Vagina (tissue), 2 donors: ENCODE data around the gene PTPRM. TPM values are rescaled to one million over a fixed set of nuclear protein-coding genes. Genes with fewer than 3 reads are reported as not detected.

Experiments
- DNase-seq, 2 donors: peaks; one replicate each; pipeline ENCODE4 v3.0.0-alpha.2; 2017; ENCODE audit errors: extremely low spot score in 2 of 2
- H3K27ac ChIP-seq: fragments of 200-600 bp; sonication (generic); one replicate; pipeline ENCODE4 v1.5.1; 2019
- H3K27me3 ChIP-seq: fragments of 200-600 bp; sonication (generic); one replicate; pipeline ENCODE4 v1.5.1; 2019
- H3K36me3 ChIP-seq, 2 donors: fragments of 200-600 bp; sonication (generic); one replicate each; pipeline ENCODE4 v1.5.1; 2017 to 2019
- H3K4me1 ChIP-seq: fragments of 200-600 bp; sonication (generic); one replicate; pipeline ENCODE4 v1.5.1; 2019
- H3K4me3 ChIP-seq, 2 donors: fragments of 200-600 bp; sonication (generic); 1 replicate in 1 of 2; 2 replicates in 1 of 2; pipeline ENCODE4 v1.5.1; 2016 to 2019
- H3K9me3 ChIP-seq: fragments of 200-600 bp; sonication (generic); one replicate; pipeline ENCODE4 v1.5.1; 2019
- POLR2A ChIP-seq, 2 donors: fragments of 450-650 bp; IDR thresholded peaks; one replicate each; pipeline ENCODE4 v1.6.1; 2017; ENCODE audit warnings: antibody characterized with exemption in 2 of 2, mild to moderate bottlenecking in 2 of 2, moderate library complexity in 2 of 2
- POLR2AphosphoS5 ChIP-seq, 2 donors: sonication (generic); formaldehyde crosslinking; IDR thresholded peaks; one replicate each; pipeline ENCODE4 v1.9.0; 2017; ENCODE audit warnings: antibody characterized with exemption in 2 of 2, mild to moderate bottlenecking in 2 of 2, low read depth in 1 of 2; ENCODE audit not compliant: insufficient read depth in 1 of 2
- intact Hi-C: fragments of 100-400 bp; cut with DNase I; formaldehyde crosslinking; loops from one replicate; pipeline ENCODE4 v1.15.1; 2023
- total RNA-seq: library from RNA; depleted of rRNA; stranded (reverse); fragments of >200 nt; gene quantifications from one replicate; pipeline ENCODE4 v1.2.3, GENCODE V29; 2016
- TF ChIP-seq, protein P1 (sequence below), 3 experiments: fragments of 450-650 bp in 2 of 3; fragments of 200-600 bp in 1 of 3; sonication (generic) in 1 of 3; IDR thresholded peaks; one replicate each; pipeline ENCODE4 v1.5.1; 2017 to 2019; ENCODE audit warnings: antibody characterized with exemption in 3 of 3, mild to moderate bottlenecking in 2 of 3, moderate library complexity in 2 of 3

PTPRM gene
- total RNA-seq, 1 donor from 2014 or later = 60.2 TPM

GRCh38 chr18:7889515-7889914 is 322.4 kb downstream of the PTPRM start:
- Histone ChIP-seq H3K27ac (no peak overlapping the region), H3K27me3 (no peaks in the 10 kb centered on the region), H3K9me3 (no peaks in the 10 kb centered on the region), H3K36me3 (no peaks in the 10 kb centered on the region), H3K4me3 (no peak overlapping the region), H3K4me1 (no peaks in the 10 kb centered on the region)
- no peak for DNase-seq
- intact Hi-C loops = no loop called here
- no peak for TF ChIP-seq POLR2A (IDR thresholded peaks at IDR 0.05)

- no peak for DNase-seq
- intact Hi-C loops = no loop called here
- TF ChIP-seq, protein P1, sequence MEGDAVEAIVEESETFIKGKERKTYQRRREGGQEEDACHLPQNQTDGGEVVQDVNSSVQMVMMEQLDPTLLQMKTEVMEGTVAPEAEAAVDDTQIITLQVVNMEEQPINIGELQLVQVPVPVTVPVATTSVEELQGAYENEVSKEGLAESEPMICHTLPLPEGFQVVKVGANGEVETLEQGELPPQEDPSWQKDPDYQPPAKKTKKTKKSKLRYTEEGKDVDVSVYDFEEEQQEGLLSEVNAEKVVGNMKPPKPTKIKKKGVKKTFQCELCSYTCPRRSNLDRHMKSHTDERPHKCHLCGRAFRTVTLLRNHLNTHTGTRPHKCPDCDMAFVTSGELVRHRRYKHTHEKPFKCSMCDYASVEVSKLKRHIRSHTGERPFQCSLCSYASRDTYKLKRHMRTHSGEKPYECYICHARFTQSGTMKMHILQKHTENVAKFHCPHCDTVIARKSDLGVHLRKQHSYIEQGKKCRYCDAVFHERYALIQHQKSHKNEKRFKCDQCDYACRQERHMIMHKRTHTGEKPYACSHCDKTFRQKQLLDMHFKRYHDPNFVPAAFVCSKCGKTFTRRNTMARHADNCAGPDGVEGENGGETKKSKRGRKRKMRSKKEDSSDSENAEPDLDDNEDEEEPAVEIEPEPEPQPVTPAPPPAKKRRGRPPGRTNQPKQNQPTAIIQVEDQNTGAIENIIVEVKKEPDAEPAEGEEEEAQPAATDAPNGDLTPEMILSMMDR (IDR thresholded peaks at IDR 0.05) = no peak
- TF ChIP-seq POLR2AphosphoS5 (IDR thresholded peaks at IDR 0.05; ENCODE audit: insufficient read depth in 1 of 2, low read depth in 1 of 2) (no peak), POLR2A (IDR thresholded peaks at IDR 0.05) (no peak)
- Histone ChIP-seq H3K4me1 (no peaks in the 10 kb centered on the region), H3K4me3 (no peak overlapping the region), H3K27me3 (no peaks in the 10 kb centered on the region), H3K9me3 (no peaks in the 10 kb centered on the region), H3K27ac (no peak overlapping the region), H3K36me3 (no peaks in the 10 kb centered on the region)
Measured at GRCh38 chr18:7890075-7890474, 323.0 kb downstream of the PTPRM start.

- Histone ChIP-seq H3K9me3 (no peaks in the 10 kb centered on the region), H3K36me3 (no peaks in the 10 kb centered on the region), H3K4me1 (no peaks in the 10 kb centered on the region), H3K27me3 (no peaks in the 10 kb centered on the region), H3K4me3 (no peak overlapping the region), H3K27ac (no peak overlapping the region)
- TF ChIP-seq, protein P1 (IDR thresholded peaks at IDR 0.05) = no peak
- no peak for TF ChIP-seq POLR2AphosphoS5 (IDR thresholded peaks at IDR 0.05; ENCODE audit: insufficient read depth in 1 of 2, low read depth in 1 of 2)
- no peak for TF ChIP-seq POLR2A (IDR thresholded peaks at IDR 0.05)
- intact Hi-C loops = no loop called here
- no peak for DNase-seq
Measured at GRCh38 chr18:7892556-7892955, 325.4 kb downstream of the PTPRM start.

GRCh38 chr18:7894592-7894991 is 327.5 kb downstream of the PTPRM start:
- intact Hi-C loops = no loop called here
- Histone ChIP-seq H3K36me3 (no peaks in the 10 kb centered on the region), H3K4me1 (no peaks in the 10 kb centered on the region), H3K27ac (no peak overlapping the region), H3K4me3 (no peak overlapping the region), H3K9me3 (no peaks in the 10 kb centered on the region), H3K27me3 (no peaks in the 10 kb centered on the region)
- no peak for DNase-seq
- no peak for TF ChIP-seq POLR2A (IDR thresholded peaks at IDR 0.05)
- TF ChIP-seq, protein P1 (IDR thresholded peaks at IDR 0.05) = no peak
- no peak for TF ChIP-seq POLR2AphosphoS5 (IDR thresholded peaks at IDR 0.05; ENCODE audit: insufficient read depth in 1 of 2, low read depth in 1 of 2)

GRCh38 chr18:7895346-7895745 is 328.2 kb downstream of the PTPRM start:
- H3K4me3 ChIP-seq = no peak overlapping the region
- H3K36me3 ChIP-seq = no peaks in the 10 kb centered on the region
- no peak for DNase-seq
- intact Hi-C loops = no loop called here
- no peaks in the 10 kb centered on the region for H3K9me3 ChIP-seq
- H3K27ac ChIP-seq = no peak overlapping the region
- H3K27me3 ChIP-seq = no peaks in the 10 kb centered on the region
- H3K4me1 ChIP-seq = no peaks in the 10 kb centered on the region
- TF ChIP-seq, protein P1 (IDR thresholded peaks at IDR 0.05) = no peak
- TF ChIP-seq POLR2A (IDR thresholded peaks at IDR 0.05) (no peak), POLR2AphosphoS5 (IDR thresholded peaks at IDR 0.05; ENCODE audit: insufficient read depth in 1 of 2, low read depth in 1 of 2) (no peak)

DNA sequence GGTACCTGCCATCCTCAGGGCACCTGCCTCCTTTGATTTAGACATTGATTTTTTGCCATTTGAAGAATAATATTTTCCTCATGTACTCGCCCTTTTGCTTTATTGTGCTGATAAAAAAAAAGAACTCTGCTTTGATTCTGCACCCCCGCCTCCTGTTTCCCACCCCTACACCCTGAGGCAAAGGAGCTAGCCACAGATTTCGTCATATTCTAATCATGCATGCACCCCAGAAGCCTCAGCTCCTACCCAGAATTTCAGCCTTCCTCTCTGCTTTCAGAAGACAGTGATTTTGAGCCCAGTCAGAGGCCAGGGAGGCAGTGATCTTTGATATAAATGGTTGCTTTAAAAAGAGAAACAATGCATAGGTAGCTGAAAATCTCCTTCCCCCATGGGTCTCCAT is 329.0 kb downstream of the PTPRM start:
- Histone ChIP-seq H3K4me3 (no peak overlapping the region), H3K27ac (no peak overlapping the region), H3K36me3 (no peaks in the 10 kb centered on the region), H3K9me3 (no peaks in the 10 kb centered on the region), H3K27me3 (no peaks in the 10 kb centered on the region), H3K4me1 (no peaks in the 10 kb centered on the region)
- DNase-seq = no peak
- TF ChIP-seq POLR2AphosphoS5 (IDR thresholded peaks at IDR 0.05; ENCODE audit: insufficient read depth in 1 of 2, low read depth in 1 of 2) = no peak
- no peak for TF ChIP-seq POLR2A (IDR thresholded peaks at IDR 0.05)
- TF ChIP-seq, protein P1 (IDR thresholded peaks at IDR 0.05) = no peak
- intact Hi-C loops = no loop called here
